Measurements from ENCODE around the gene HSF4. TPM values are rescaled to one million over a fixed set of nuclear protein-coding genes. Genes with fewer than 3 reads are reported as not detected.
A peak's percentile ranks its signal among the peaks of the same experiment; 100 is the strongest.

The HSF4 gene
- total and polyA plus RNA-seq, 2 of the 4 experiments (the other 2 are of a cell fraction), result 0.54 to 7.5 TPM

GRCh38 chr16:67165121-67166078 is 855 bp downstream of the HSF4 start:
- Histone ChIP-seq H3K56ac (ENCODE audit: extremely low read depth, insufficient read depth, low read length) (no peak overlapping the region), H3K36me3 (ENCODE audit: control insufficient read depth, insufficient read depth, low read length) (peaks cover 3% of the 10 kb centered on the region; the same call in 1 of the 2 replicates), H2AK5ac (ENCODE audit: low read depth, low read length) (no peak overlapping the region), H3K14ac (replicated peaks; ENCODE audit: low read depth, low read length) (no peak overlapping the region), H3K4ac (ENCODE audit: low read depth, low read length) (no peak overlapping the region), H2BK15ac (ENCODE audit: low read depth, low read length) (no peak overlapping the region), H3K4me1 (ENCODE audit: control insufficient read depth, insufficient read depth, low read length) (peaks cover 29% of the 10 kb centered on the region), H3K9ac (ENCODE audit: low read depth, low read length) (no peak overlapping the region), H2AK9ac (replicated peaks; ENCODE audit: low read depth, low read length, poor library complexity) (no peak overlapping the region), H3K9me1 (ENCODE audit: insufficient read depth, low read length) (peaks cover 7% of the 10 kb centered on the region; the same call in 1 of the 2 replicates), H4K5ac (ENCODE audit: low read depth, low read length) (no peak overlapping the region), H2BK20ac (ENCODE audit: low read depth, low read length) (no peak overlapping the region), H3K23ac (ENCODE audit: low read depth, low read length) (no peak overlapping the region), H4K91ac (ENCODE audit: insufficient read depth, low read depth, low read length) (no peak overlapping the region), H3K4me3 (ENCODE audit: insufficient read depth, low read depth, low read length) (no peak overlapping the region), H4K8ac (ENCODE audit: low read depth in 2 of 2, low read length in 2 of 2) (no peak overlapping the region), H2AFZ (replicated peaks; ENCODE audit: low read length, poor library complexity) (peak overlapping the region; percentile 33), H3K18ac (ENCODE audit: low read depth, low read length) (no peak overlapping the region), H3K79me1 (ENCODE audit: low read depth in 1 of 2, low read length in 2 of 2) (peaks cover 0 to 12% of the 10 kb centered on the region in 2 experiments; a peak in 2 of 4 replicates), H3K27ac (ENCODE audit: insufficient read depth, low read length) (no peak overlapping the region), H2BK5ac (ENCODE audit: low read depth, low read length, poor library complexity, severe bottlenecking) (no peak overlapping the region), H2BK120ac (ENCODE audit: low read depth, low read length) (no peak overlapping the region), H3K4me2 (ENCODE audit: low read depth, low read length) (no peak overlapping the region), H3K27me3 (ENCODE audit: control insufficient read depth, insufficient read depth, low read length) (peaks cover 24% of the 10 kb centered on the region; the same call in 1 of the 2 replicates), H4K20me1 (ENCODE audit: insufficient read depth, low read length) (no peaks in the 10 kb centered on the region), H3K9me3 (ENCODE audit: control insufficient read depth, insufficient read depth, low read length) (no peaks in the 10 kb centered on the region)
- dilution Hi-C loops (cut with HindIII; ENCODE audit: low sequenced_read_pairs, unreplicated experiment) (no loop called here), intact Hi-C loops (cut with micrococcal nuclease) (no loop called here), in situ Hi-C loops (cut with MboI; ENCODE audit: low sequenced_read_pairs) (no loop called here)
- 31% methylated on average over 29 of the region's 85 CpGs; no CpG with 5 or more reads in 1 of the 2 experiments for WGBS, 2 experiments (ENCODE audit: extremely low coverage in 2 of 2, insufficient read length in 1 of 2)
- DNase-seq, result no peak
- no TSS peak for BruUV-seq (replicated peaks)
- no peak for ATAC-seq (ENCODE audit: low read depth)
- CTCF ChIA-PET, result no interaction called here
- POLR2A ChIA-PET (ENCODE audit: unreplicated experiment), result no interaction called here
- TF ChIP-seq MXI1 (IDR thresholded peaks at IDR 0.05; ENCODE audit: borderline replicate concordance, low read depth, low read length) (no peak), CEBPB (IDR thresholded peaks at IDR 0.05; ENCODE audit: low read depth, low read length) (no peak), CTCF (conservative IDR thresholded peaks at IDR 0.05; ENCODE audit: low read depth, low read length) (no peak), SMC3 (IDR thresholded peaks at IDR 0.05; ENCODE audit: low read depth, low read length) (no peak)
- TF ChIP-seq, protein P1, sequence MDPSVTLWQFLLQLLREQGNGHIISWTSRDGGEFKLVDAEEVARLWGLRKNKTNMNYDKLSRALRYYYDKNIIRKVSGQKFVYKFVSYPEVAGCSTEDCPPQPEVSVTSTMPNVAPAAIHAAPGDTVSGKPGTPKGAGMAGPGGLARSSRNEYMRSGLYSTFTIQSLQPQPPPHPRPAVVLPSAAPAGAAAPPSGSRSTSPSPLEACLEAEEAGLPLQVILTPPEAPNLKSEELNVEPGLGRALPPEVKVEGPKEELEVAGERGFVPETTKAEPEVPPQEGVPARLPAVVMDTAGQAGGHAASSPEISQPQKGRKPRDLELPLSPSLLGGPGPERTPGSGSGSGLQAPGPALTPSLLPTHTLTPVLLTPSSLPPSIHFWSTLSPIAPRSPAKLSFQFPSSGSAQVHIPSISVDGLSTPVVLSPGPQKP (IDR thresholded peaks at IDR 0.05; ENCODE audit: borderline replicate concordance, low read depth, low read length), result no peak
